ENCODE measurements around the gene TNFRSF14. TPM values are rescaled to one million over a fixed set of nuclear protein-coding genes. Genes with fewer than 3 reads are reported as not detected.

TNFRSF14 gene
- total RNA-seq, 4 donors from 2014 or later, result 36.3 to 47.5 (median 46.7) TPM

DNA sequence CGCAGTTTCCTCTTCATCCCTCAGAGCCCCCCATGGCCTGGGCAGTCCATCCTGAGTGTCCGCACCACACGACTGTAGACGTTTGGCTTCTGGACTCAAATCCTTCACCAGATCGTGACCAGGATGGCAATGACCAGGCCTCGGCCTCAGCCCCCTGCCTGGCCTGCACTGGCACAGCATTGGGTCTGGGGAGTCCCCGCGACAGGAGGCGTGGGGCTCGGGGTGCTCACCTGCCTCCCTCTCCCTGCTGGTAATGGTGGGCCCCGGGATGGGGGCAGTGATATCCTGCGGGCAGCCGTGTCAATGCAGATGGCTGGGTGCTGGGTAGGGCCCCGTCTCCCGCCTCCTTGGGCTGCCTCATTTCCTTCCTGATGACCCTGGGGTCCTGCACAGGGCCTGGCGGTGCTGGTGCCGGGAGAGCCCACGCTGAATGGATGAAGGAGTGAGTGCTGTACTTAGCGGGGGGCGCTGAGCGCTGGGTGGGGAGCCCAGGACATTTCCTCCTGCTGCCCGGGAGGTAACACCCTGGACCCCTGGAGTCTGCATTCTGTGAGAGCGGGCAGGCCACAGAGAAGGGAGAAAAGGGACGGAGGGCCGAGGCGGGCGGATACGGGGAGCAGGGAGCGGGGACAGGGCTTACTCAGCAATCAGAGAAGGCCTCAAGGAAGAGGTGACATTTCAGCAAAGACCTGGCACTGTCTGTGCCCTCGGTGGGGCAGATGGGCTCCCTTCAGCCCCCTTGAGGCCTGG is 2.1 kb upstream of the TNFRSF14 start:
- DNase-seq, result no peak
- no peaks in the 10 kb centered on the region for H3K9me3 ChIP-seq
- H3K27me3 ChIP-seq, result no peaks in the 10 kb centered on the region
- no peaks in the 10 kb centered on the region for H3K36me3 ChIP-seq
- TF ChIP-seq POLR2A (IDR thresholded peaks at IDR 0.05) (no peak), CTCF (IDR thresholded peaks at IDR 0.05) (no peak)
- H3K4me1 ChIP-seq, result peaks cover 13 to 33% of the 10 kb centered on the region in 2 donors
- intact Hi-C loops (cut with DNase I), result no loop called here
- H3K27ac ChIP-seq, result no peak overlapping the region
- WGBS, 2 donors, result 88% methylated on average over 27 to 30 of the region's 30 CpGs
- H3K4me3 ChIP-seq (replicated peaks in 1 of 3), result no peak overlapping the region

GRCh38 chr1:2554621-2555387 is 1.4 kb upstream of the TNFRSF14 start:
- Histone ChIP-seq H3K4me3 (replicated peaks in 1 of 3) (peak overlapping the region in 1 of 3 donors; percentile 50), H3K4me1 (peaks cover 9 to 25% of the 10 kb centered on the region in 2 donors), H3K27ac (peak overlapping the region in 2 of 3 donors; percentile 82 to 90), H3K27me3 (no peaks in the 10 kb centered on the region), H3K36me3 (no peaks in the 10 kb centered on the region), H3K9me3 (no peaks in the 10 kb centered on the region)
- intact Hi-C loops (cut with DNase I), result no loop called here
- 69 to 86% methylated on average over 9 to 11 of the region's 19 CpGs for WGBS, 2 donors
- TF ChIP-seq POLR2A (IDR thresholded peaks at IDR 0.05) (no peak), CTCF (IDR thresholded peaks at IDR 0.05) (peak in 2 of 6 experiments; percentile 21 to 26)
- no peak for DNase-seq

- peak overlapping the region; percentile 4 to 74 (median 50) for H3K4me3 ChIP-seq (replicated peaks in 1 of 3)
- H3K9me3 ChIP-seq, result no peaks in the 10 kb centered on the region
- peaks cover 9 to 24% of the 10 kb centered on the region in 2 donors for H3K4me1 ChIP-seq
- TF ChIP-seq POLR2A (IDR thresholded peaks at IDR 0.05) (peak in 1 of 2 donors; percentile 31), CTCF (IDR thresholded peaks at IDR 0.05) (no peak)
- intact Hi-C loops (cut with DNase I), result no loop called here
- DNase-seq, result peak; percentile 49 to 58
- WGBS, 2 donors, result 46 to 47% methylated on average over 19 to 22 of the region's 26 CpGs
- peak overlapping the region; percentile 82 to 90 (median 89) for H3K27ac ChIP-seq
- no peaks in the 10 kb centered on the region for H3K27me3 ChIP-seq
- no peaks in the 10 kb centered on the region for H3K36me3 ChIP-seq
These were observed 416 bp upstream of the TNFRSF14 start for GRCh38 chr1:2555634-2556276.

DNA sequence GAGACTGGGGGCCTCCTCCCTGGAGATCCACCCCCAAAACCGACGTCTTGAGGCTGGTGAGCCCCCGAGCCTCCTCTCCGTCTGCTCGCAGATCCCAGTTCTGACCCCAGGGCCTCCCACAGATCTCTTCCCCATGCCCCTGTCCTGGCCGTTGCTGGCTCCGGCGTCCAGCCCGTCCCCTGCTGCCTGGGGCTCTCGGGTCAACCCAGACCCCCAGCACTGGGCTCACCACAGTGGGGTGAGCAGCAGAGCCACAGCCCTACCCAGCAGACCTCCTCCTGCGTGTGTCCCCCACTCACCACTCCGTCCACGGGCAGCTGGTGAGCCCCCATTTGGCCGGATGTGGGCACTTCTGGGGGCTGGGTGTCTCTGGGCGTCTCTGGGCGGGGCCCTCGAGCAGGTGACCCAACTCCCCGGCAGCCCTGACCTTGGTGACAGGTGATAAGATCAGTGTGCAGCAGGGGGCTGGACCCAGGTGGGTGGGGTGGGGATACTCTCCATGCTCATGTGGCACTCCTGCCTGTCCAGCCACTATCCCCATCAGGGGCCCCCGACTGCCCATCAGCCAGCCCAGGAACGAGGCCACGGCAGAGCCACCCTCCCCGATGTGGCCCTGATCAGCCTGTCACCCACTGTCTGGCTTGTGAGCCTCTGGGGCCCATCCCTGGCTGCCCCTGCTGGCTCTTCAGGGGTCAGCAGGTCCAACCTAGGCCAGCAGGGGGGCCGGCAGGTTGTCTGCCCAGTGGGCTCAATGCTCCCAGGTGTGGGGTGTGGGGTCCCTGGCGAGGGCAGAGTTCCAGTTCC is 709 bp downstream of the TNFRSF14 start:
- peaks cover 9 to 24% of the 10 kb centered on the region in 2 donors for H3K4me1 ChIP-seq
- H3K27ac ChIP-seq, result peak overlapping the region; percentile 82 to 90 (median 89)
- H3K36me3 ChIP-seq, result no peaks in the 10 kb centered on the region
- intact Hi-C loops (cut with DNase I), result no loop called here
- 29 to 30% methylated on average over 9 to 17 of the region's 24 CpGs for WGBS, 2 donors
- TF ChIP-seq CTCF (IDR thresholded peaks at IDR 0.05) (no peak), POLR2A (IDR thresholded peaks at IDR 0.05) (no peak)
- H3K27me3 ChIP-seq, result no peaks in the 10 kb centered on the region
- DNase-seq, result peak; percentile 31 to 33
- H3K4me3 ChIP-seq (replicated peaks in 1 of 3), result peak overlapping the region; percentile 4 to 74 (median 50)
- no peaks in the 10 kb centered on the region for H3K9me3 ChIP-seq
